Effector memory CD8-positive, alpha-beta T cell (primary cell): ENCODE results near the gene SERPINB10.
"Not testable (repeated sequence)": the region's sequence is repeated elsewhere in the genome, so short reads cannot be mapped to it uniquely, and the experiment has no call there.

Source experiments
- ATAC-seq: fragments of 150-1000 bp; cut with Tn5 transposase; replicated peaks from 2 replicates; pipeline ENCODE4 v1.10.0; 2021; ENCODE audit warnings: mild to moderate bottlenecking, moderate library complexity
- DNase-seq, 3 experiments: peaks; one replicate each; pipeline ENCODE4 v3.0.0; 2021
- H3K27ac Mint-ChIP-seq, 2 donors: one replicate each; pipeline ENCODE4 v1.8.0; 2022; ENCODE audit warnings: mild to moderate bottlenecking in 2 of 2, mixed read lengths in 2 of 2, moderate library complexity in 2 of 2
- H3K27me3 Mint-ChIP-seq, 2 donors: one replicate each; pipeline ENCODE4 v1.8.0; 2022; ENCODE audit warnings: mixed read lengths in 2 of 2
- H3K36me3 Mint-ChIP-seq: one replicate; pipeline ENCODE4 v1.8.0; 2022; ENCODE audit warnings: mild to moderate bottlenecking, moderate library complexity, mixed read lengths; ENCODE audit not compliant: insufficient read depth
- H3K4me1 Mint-ChIP-seq, 2 donors: one replicate each; pipeline ENCODE4 v1.8.0; 2022; ENCODE audit warnings: low read depth in 2 of 2, mixed read lengths in 2 of 2
- H3K4me3 Mint-ChIP-seq, 2 donors: one replicate each; pipeline ENCODE4 v1.8.0; 2022; ENCODE audit warnings: mild to moderate bottlenecking in 2 of 2, mixed read lengths in 2 of 2, moderate library complexity in 2 of 2
- H3K9me3 Mint-ChIP-seq, 2 donors: one replicate each; pipeline ENCODE4 v1.8.0; 2022; ENCODE audit warnings: mixed read lengths in 2 of 2

SERPINB10 gene

GRCh38 chr18:63936932-63937393, 29.2 kb downstream of the SERPINB10 start:
- H3K9me3 Mint-ChIP-seq: no peaks in the 10 kb centered on the region
- H3K4me3 Mint-ChIP-seq: no peak overlapping the region
- peaks cover 3 to 4% of the 10 kb centered on the region in 2 donors for H3K4me1 Mint-ChIP-seq
- no peak overlapping the region for H3K27ac Mint-ChIP-seq
- no peaks in the 10 kb centered on the region for H3K36me3 Mint-ChIP-seq
- H3K27me3 Mint-ChIP-seq: peaks cover 18 to 21% of the 10 kb centered on the region in 2 donors
- DNase-seq: no peak
- no peak for ATAC-seq

GRCh38 chr18:63940008-63940407, 32.2 kb downstream of the SERPINB10 start:
- ATAC-seq (no peak), DNase-seq (no peak)
- Mint-ChIP-seq H3K4me1 (peaks cover 3 to 4% of the 10 kb centered on the region in 2 donors), H3K36me3 (no peaks in the 10 kb centered on the region), H3K27ac (no peak overlapping the region), H3K27me3 (peaks cover 41 to 42% of the 10 kb centered on the region in 2 donors), H3K4me3 (no peak overlapping the region), H3K9me3 (no peaks in the 10 kb centered on the region)

GRCh38 chr18:63940543-63941050, 32.8 kb downstream of the SERPINB10 start:
- H3K4me3 Mint-ChIP-seq, H3K4me1 Mint-ChIP-seq, H3K9me3 Mint-ChIP-seq, H3K27ac Mint-ChIP-seq, ATAC-seq, H3K36me3 Mint-ChIP-seq, DNase-seq: not testable (repeated sequence)
- peaks cover 41 to 42% of the 10 kb centered on the region in 2 donors for H3K27me3 Mint-ChIP-seq

- Mint-ChIP-seq H3K9me3 (no peaks in the 10 kb centered on the region), H3K4me3 (no peak overlapping the region), H3K27ac (no peak overlapping the region), H3K4me1 (peaks cover 13 to 18% of the 10 kb centered on the region in 2 donors), H3K27me3 (peaks cover 35 to 40% of the 10 kb centered on the region in 2 donors), H3K36me3 (no peaks in the 10 kb centered on the region)
- ATAC-seq (no peak), DNase-seq (no peak)
Measured at GRCh38 chr18:63947051-63947790, 39.5 kb downstream of the SERPINB10 start.

GRCh38 chr18:63949068-63949737, 41.4 kb downstream of the SERPINB10 start, which contains the start of gene HMSD:
HMSD (plus strand) TSS chr18:63949301; CDS start chr18:63953456, 4,155 bp downstream.
- Mint-ChIP-seq H3K36me3 (no peaks in the 10 kb centered on the region), H3K4me1 (peaks cover 13 to 18% of the 10 kb centered on the region in 2 donors), H3K27ac (no peak within 1 kb of the TSS), H3K27me3 (peaks cover 16 to 20% of the 10 kb centered on the region in 2 donors), H3K9me3 (no peaks in the 10 kb centered on the region), H3K4me3 (peak within 1 kb of the TSS; percentile 76 to 81)
- peak; percentile 28 to 41 (median 29) for DNase-seq
- ATAC-seq: peak; percentile 97

- no peak overlapping the region for H3K27ac Mint-ChIP-seq
- H3K4me1 Mint-ChIP-seq: peaks cover 13 to 18% of the 10 kb centered on the region in 2 donors
- H3K36me3 Mint-ChIP-seq: peaks cover 2% of the 10 kb centered on the region
- no peak for ATAC-seq
- no peak for DNase-seq
- H3K9me3 Mint-ChIP-seq: no peaks in the 10 kb centered on the region
- H3K27me3 Mint-ChIP-seq: peaks cover 17 to 21% of the 10 kb centered on the region in 2 donors
- no peak overlapping the region for H3K4me3 Mint-ChIP-seq
Measured at GRCh38 chr18:63951302-63951705, 43.5 kb downstream of the SERPINB10 start.

GRCh38 chr18:63953811-63954210, 46.1 kb downstream of the SERPINB10 start:
- DNase-seq: no peak
- H3K27me3 Mint-ChIP-seq: peaks cover 24 to 27% of the 10 kb centered on the region in 2 donors
- no peak overlapping the region for H3K4me3 Mint-ChIP-seq
- H3K9me3 Mint-ChIP-seq: no peaks in the 10 kb centered on the region
- H3K36me3 Mint-ChIP-seq: peaks cover 2% of the 10 kb centered on the region
- no peak for ATAC-seq
- no peak overlapping the region for H3K27ac Mint-ChIP-seq
- H3K4me1 Mint-ChIP-seq: peaks cover 10 to 13% of the 10 kb centered on the region in 2 donors

GRCh38 chr18:63956755-63957154, 49.0 kb downstream of the SERPINB10 start:
- ATAC-seq: no peak
- no peak overlapping the region for H3K27ac Mint-ChIP-seq
- H3K4me1 Mint-ChIP-seq: no peaks in the 10 kb centered on the region
- H3K36me3 Mint-ChIP-seq: peaks cover 2% of the 10 kb centered on the region
- H3K27me3 Mint-ChIP-seq: peaks cover 28 to 42% of the 10 kb centered on the region in 2 donors
- no peak overlapping the region for H3K4me3 Mint-ChIP-seq
- no peak for DNase-seq
- no peaks in the 10 kb centered on the region for H3K9me3 Mint-ChIP-seq

GRCh38 chr18:63960891-63961290, 53.1 kb downstream of the SERPINB10 start:
- no peak overlapping the region for H3K27ac Mint-ChIP-seq
- H3K36me3 Mint-ChIP-seq: no peaks in the 10 kb centered on the region
- no peak overlapping the region for H3K4me3 Mint-ChIP-seq
- H3K27me3 Mint-ChIP-seq: peaks cover 32 to 44% of the 10 kb centered on the region in 2 donors
- ATAC-seq (no peak), DNase-seq (no peak)
- H3K4me1 Mint-ChIP-seq: no peaks in the 10 kb centered on the region
- no peaks in the 10 kb centered on the region for H3K9me3 Mint-ChIP-seq

- Mint-ChIP-seq H3K36me3 (no peaks in the 10 kb centered on the region), H3K27ac (no peak overlapping the region), H3K4me3 (no peak overlapping the region), H3K9me3 (no peaks in the 10 kb centered on the region), H3K4me1 (no peaks in the 10 kb centered on the region), H3K27me3 (peaks cover 29 to 38% of the 10 kb centered on the region in 2 donors)
- no peak for DNase-seq
- no peak for ATAC-seq
Measured at GRCh38 chr18:63961435-63961980, 53.8 kb downstream of the SERPINB10 start.

- no peak overlapping the region for H3K4me3 Mint-ChIP-seq
- peaks cover 27 to 32% of the 10 kb centered on the region in 2 donors for H3K27me3 Mint-ChIP-seq
- ATAC-seq: no peak
- H3K36me3 Mint-ChIP-seq: no peaks in the 10 kb centered on the region
- H3K9me3 Mint-ChIP-seq: no peaks in the 10 kb centered on the region
- H3K4me1 Mint-ChIP-seq: no peaks in the 10 kb centered on the region
- no peak for DNase-seq
- H3K27ac Mint-ChIP-seq: no peak overlapping the region
Measured at GRCh38 chr18:63962137-63962536, 54.4 kb downstream of the SERPINB10 start.

GRCh38 chr18:63963615-63964256, 56.0 kb downstream of the SERPINB10 start:
- no peak overlapping the region for H3K27ac Mint-ChIP-seq
- no peaks in the 10 kb centered on the region for H3K9me3 Mint-ChIP-seq
- H3K4me3 Mint-ChIP-seq: no peak overlapping the region
- peaks cover 21 to 25% of the 10 kb centered on the region in 2 donors for H3K27me3 Mint-ChIP-seq
- peak; percentile 83 for ATAC-seq
- H3K4me1 Mint-ChIP-seq: peaks cover 0 to 3% of the 10 kb centered on the region in 2 donors
- no peaks in the 10 kb centered on the region for H3K36me3 Mint-ChIP-seq
- DNase-seq: peak; percentile 28 to 34 (median 33)

GRCh38 chr18:63964908-63965307, 57.1 kb downstream of the SERPINB10 start:
- Mint-ChIP-seq H3K27ac (no peak overlapping the region), H3K27me3 (peaks cover 21 to 25% of the 10 kb centered on the region in 2 donors), H3K4me3 (no peak overlapping the region), H3K9me3 (no peaks in the 10 kb centered on the region), H3K4me1 (peaks cover 8 to 15% of the 10 kb centered on the region in 2 donors), H3K36me3 (peaks cover 1% of the 10 kb centered on the region)
- ATAC-seq (no peak), DNase-seq (no peak)
